HepG2 (cell line): ENCODE data around the gene VIM.

Experiments used
- BCL3 ChIP-seq: sonication (generic); formaldehyde crosslinking; IDR thresholded peaks from 2 replicates; pipeline ENCODE4 v1.5.1; 2020; ENCODE audit warnings: mild to moderate bottlenecking, missing genetic modification reagents, moderate library complexity
- CBX2 ChIP-seq, 2 experiments: fragments of 200-600 bp in 1 of 2; sonication (generic); formaldehyde crosslinking in 1 of 2; IDR thresholded peaks; 2 replicates each; pipeline versions ENCODE4 v1.7.0 to v1.8.1; 2018 to 2022; ENCODE audit warnings: low read depth in 2 of 2, low read length in 1 of 2, mild to moderate bottlenecking in 1 of 2, missing genetic modification reagents in 1 of 2
- CTCF ChIP-seq: sonication (generic); formaldehyde crosslinking; IDR thresholded peaks from 2 replicates; pipeline ENCODE4 v1.5.0; 2020; ENCODE audit warnings: mild to moderate bottlenecking, missing genetic modification reagents, moderate library complexity
- FOXP4 ChIP-seq: sonication (generic); formaldehyde crosslinking; IDR thresholded peaks from 2 replicates; pipeline ENCODE4 v1.4.0; 2020; ENCODE audit warnings: missing genetic modification reagents
- GABPB1 ChIP-seq: IDR thresholded peaks from 2 replicates; pipeline ENCODE4 v1.6.1; 2016; ENCODE audit warnings: mild to moderate bottlenecking, missing genetic modification reagents, moderate library complexity, missing compliant biosample characterization
- GFI1 ChIP-seq: sonication (generic); formaldehyde crosslinking; IDR thresholded peaks from 2 replicates; pipeline ENCODE4 v1.5.0; 2020; ENCODE audit warnings: missing genetic modification reagents, mild to moderate bottlenecking, borderline replicate concordance
- JUND ChIP-seq: sonication (generic); formaldehyde crosslinking; IDR thresholded peaks from 2 replicates; pipeline ENCODE4 v1.8.0; 2022; ENCODE audit warnings: mild to moderate bottlenecking, missing genetic modification reagents
- NFYB ChIP-seq: sonication (generic); formaldehyde crosslinking; IDR thresholded peaks from 2 replicates; pipeline ENCODE4 v1.4.0; 2020; ENCODE audit warnings: missing genetic modification reagents
- PHF20 ChIP-seq: sonication (generic); formaldehyde crosslinking; IDR thresholded peaks from 2 replicates; pipeline ENCODE4 v1.5.0; 2020; ENCODE audit warnings: mild to moderate bottlenecking, missing genetic modification reagents
- ZNF232 ChIP-seq: sonication (generic); formaldehyde crosslinking; IDR thresholded peaks from 2 replicates; pipeline ENCODE4 v1.4.0; 2020; ENCODE audit warnings: missing genetic modification reagents, borderline replicate concordance
- ZNF639 ChIP-seq: conservative IDR thresholded peaks from 2 replicates; pipeline ENCODE4 v1.6.1; 2018; ENCODE audit warnings: missing genetic modification reagents
- ZNF781 ChIP-seq: sonication (generic); formaldehyde crosslinking; IDR thresholded peaks from 2 replicates; pipeline ENCODE4 v1.5.1; 2020; ENCODE audit warnings: borderline replicate concordance, mild to moderate bottlenecking, missing genetic modification reagents; ENCODE audit errors: not compliant biosample characterization

- TF ChIP-seq CTCF (CRISPR knock-in tag) (no peak), NFYB (CRISPR knock-in tag) (no peak), ZNF639 (no peak), ZNF781 (CRISPR knock-in tag) (no peak), CBX2 (IDR thresholded peaks at IDR 0.05; ENCODE audit: low read depth, low read length) (no peak), CBX2 (CRISPR knock-in tag; IDR thresholded peaks at IDR 0.05; ENCODE audit: low read depth) (no peak), GABPB1 (CRISPR knock-in tag) (no peak), ZNF232 (no peak), GFI1 (CRISPR knock-in tag) (no peak), BCL3 (no peak), PHF20 (CRISPR knock-in tag) (no peak), FOXP4 (CRISPR knock-in tag) (no peak), JUND (CRISPR knock-in tag) (no peak)
Observed at GRCh38 chr10:17215782-17216122, 12.3 kb upstream of the VIM start.
